Keratinocyte (primary cell): Measurements from ENCODE around the gene SORBS2. TPM values are rescaled to one million over a fixed set of nuclear protein-coding genes. Genes with fewer than 3 reads are reported as not detected.

Experiments
- DNase-seq: peaks from one replicate; pipeline ENCODE4 v3.0.0-alpha.2; 2011; ENCODE audit warnings: low read depth, missing footprints, low spot score
- FAIRE-seq: peaks from 2 replicates; lab custom pipeline; 2011; peaks lifted over from hg19 to GRCh38; lab: Jason Lieb, UNC
- H2AFZ ChIP-seq: 2 replicates; pipeline ENCODE4 v1.6.0; 2012; ENCODE audit warnings: low read length, control low read depth, inconsistent platforms; ENCODE audit not compliant: control insufficient read depth
- H3K27ac ChIP-seq: 2 replicates; pipeline ENCODE4 v1.5.1; 2011; ENCODE audit warnings: low read length; ENCODE audit not compliant: control insufficient read depth, insufficient read depth
- H3K27me3 ChIP-seq: 3 replicates; pipeline ENCODE4 v1.6.0; 2011; ENCODE audit warnings: low read length; ENCODE audit not compliant: control insufficient read depth, insufficient read depth; ENCODE audit errors: extremely low read depth
- H3K36me3 ChIP-seq, 2 experiments: 2 replicates in 1 of 2; 3 replicates in 1 of 2; pipeline ENCODE4 v1.5.1; 2011; ENCODE audit warnings: low read length in 2 of 2, mild to moderate bottlenecking in 1 of 2; ENCODE audit not compliant: control insufficient read depth in 2 of 2, insufficient read depth in 2 of 2; ENCODE audit errors: extremely low read depth in 1 of 2
- H3K4me1 ChIP-seq: 3 replicates; pipeline ENCODE4 v1.5.1; 2011; ENCODE audit warnings: low read length; ENCODE audit not compliant: control insufficient read depth, insufficient read depth; ENCODE audit errors: extremely low read depth
- H3K4me2 ChIP-seq: 3 replicates; pipeline ENCODE4 v1.6.0; 2011; ENCODE audit warnings: low read depth, low read length; ENCODE audit not compliant: control insufficient read depth, insufficient read depth; ENCODE audit errors: extremely low read depth
- H3K4me3 ChIP-seq, 3 experiments: fragments of 200-600 bp in 1 of 3; sonication (generic) in 1 of 3; 2 replicates in 2 of 3; 3 replicates in 1 of 3; pipeline ENCODE4 v1.5.1; 2011 to 2016; ENCODE audit warnings: low read length in 3 of 3, mild to moderate bottlenecking in 3 of 3, control low read depth in 2 of 3, inconsistent platforms in 1 of 3, low read depth in 1 of 3, mixed read lengths in 1 of 3, mixed run types in 1 of 3, moderate library complexity in 1 of 3; ENCODE audit not compliant: control insufficient read depth in 2 of 3, insufficient read depth in 2 of 3; ENCODE audit errors: extremely low read depth in 1 of 3
- H3K79me2 ChIP-seq: 2 replicates; pipeline ENCODE4 v1.6.0; 2012; ENCODE audit warnings: low read length; ENCODE audit not compliant: control insufficient read depth, insufficient read depth
- H3K9ac ChIP-seq: 3 replicates; pipeline ENCODE4 v1.6.0; 2011; ENCODE audit warnings: low read length; ENCODE audit not compliant: control insufficient read depth, insufficient read depth; ENCODE audit errors: extremely low read depth
- H3K9me1 ChIP-seq: 3 replicates; pipeline ENCODE4 v1.6.0; 2011; ENCODE audit warnings: low read length; ENCODE audit not compliant: control insufficient read depth, insufficient read depth; ENCODE audit errors: extremely low read depth
- H3K9me3 ChIP-seq: 2 replicates; pipeline ENCODE4 v1.5.1; 2012; ENCODE audit warnings: low read depth, low read length; ENCODE audit not compliant: control insufficient read depth
- H4K20me1 ChIP-seq: 3 replicates; pipeline ENCODE4 v1.6.0; 2011; ENCODE audit warnings: low read length; ENCODE audit not compliant: control insufficient read depth, insufficient read depth; ENCODE audit errors: extremely low read depth
- CTCF ChIP-seq, 3 experiments: IDR thresholded peaks in 1 of 3; conservative IDR thresholded peaks in 1 of 3; optimal IDR thresholded peaks in 1 of 3; 2 replicates in 2 of 3; 3 replicates in 1 of 3; pipeline versions ENCODE3 to v1.5.1; 2011; ENCODE audit warnings: low read length in 3 of 3, mild to moderate bottlenecking in 3 of 3, moderate library complexity in 2 of 3, control low read depth in 1 of 3, inconsistent platforms in 1 of 3; ENCODE audit not compliant: insufficient read depth in 2 of 3; ENCODE audit errors: extremely low read depth in 1 of 3
- EZH2 ChIP-seq: IDR thresholded peaks from one replicate; pipeline ENCODE4 v1.6.1; 2012; ENCODE audit warnings: inconsistent platforms, mild to moderate bottlenecking, low read length, moderate library complexity
- dilution Hi-C: fragments of 300-500 bp; cut with MboI; formaldehyde crosslinking; loops from one replicate; pipeline ENCODE4 v1.7.0; 2020; ENCODE audit warnings: low sequenced_read_pairs; ENCODE audit not compliant: extremely low pct_ligation_motif_present
- polyA plus RNA-seq, 5 experiments: library from polyadenylated mRNA; depleted of rRNA in 3 of 5; stranded (reverse) in 3 of 5; stranded (forward) in 1 of 5; unstranded in 1 of 5; fragments of >200 nt; gene quantifications; 1 replicate in 1 of 5; 2 replicates in 3 of 5; 3 replicates in 1 of 5; pipeline versions ENCODE4 v1.2.1 to v1.2.3, GENCODE V29; 2011 to 2012; ENCODE audit warnings: missing spikeins in 2 of 5, low read depth in 1 of 5, low replicate concordance in 1 of 5

SORBS2 gene
- polyA plus RNA-seq, 1 donor (not counting 4 experiments of a cell fraction or from before 2014, with no cell fraction given), result 0.14 TPM

GRCh38 chr4:185657183-185657582 is 154.8 kb downstream of the SORBS2 start:
- Histone ChIP-seq H3K4me2 (no peak overlapping the region), H3K9ac (no peak overlapping the region), H3K27me3 (no peaks in the 10 kb centered on the region), H4K20me1 (no peaks in the 10 kb centered on the region), H3K36me3 (no peaks in the 10 kb centered on the region), H3K79me2 (no peaks in the 10 kb centered on the region), H3K27ac (no peak overlapping the region), H3K9me1 (no peaks in the 10 kb centered on the region), H3K4me1 (no peaks in the 10 kb centered on the region), H2AFZ (no peak overlapping the region), H3K4me3 (no peak overlapping the region), H3K9me3 (no peaks in the 10 kb centered on the region)
- DNase-seq (no peak), FAIRE-seq (no peak)
- TF ChIP-seq CTCF (optimal IDR thresholded peaks at IDR 0.05 in 1 of 3, IDR thresholded peaks at IDR 0.05 in 1 of 3, conservative IDR thresholded peaks at IDR 0.05 in 1 of 3; ENCODE audit: extremely low read depth in 1 of 3, insufficient read depth in 2 of 3, low read length in 3 of 3) (no peak), EZH2 (no peak)
- dilution Hi-C loops, result no loop called here

- Histone ChIP-seq H3K27me3 (no peaks in the 10 kb centered on the region), H3K9me3 (no peaks in the 10 kb centered on the region), H3K4me1 (no peaks in the 10 kb centered on the region), H3K27ac (no peak overlapping the region), H3K36me3 (no peaks in the 10 kb centered on the region), H3K79me2 (no peaks in the 10 kb centered on the region), H3K9me1 (no peaks in the 10 kb centered on the region), H3K9ac (no peak overlapping the region), H2AFZ (no peak overlapping the region), H3K4me2 (no peak overlapping the region), H3K4me3 (no peak overlapping the region), H4K20me1 (no peaks in the 10 kb centered on the region)
- no peak for FAIRE-seq
- no peak for DNase-seq
- TF ChIP-seq CTCF (optimal IDR thresholded peaks at IDR 0.05 in 1 of 3, IDR thresholded peaks at IDR 0.05 in 1 of 3, conservative IDR thresholded peaks at IDR 0.05 in 1 of 3; ENCODE audit: extremely low read depth in 1 of 3, insufficient read depth in 2 of 3, low read length in 3 of 3), result peak in 2 of 3 experiments; percentile 20 to 34
- TF ChIP-seq EZH2, result no peak
- dilution Hi-C loops, result no loop called here
These were observed 155.5 kb downstream of the SORBS2 start for GRCh38 chr4:185656467-185656931.
